Panc1 (cell line): ENCODE measurements around the gene NR2E1. TPM values are rescaled to one million over a fixed set of nuclear protein-coding genes. Genes with fewer than 3 reads are reported as not detected.

Experiments used
- ATAC-seq: fragments of 200-7000 bp; cut with Tn5 transposase; 2 replicates; pipeline ENCODE4 v1.9.1; 2020; ENCODE audit warnings: mild to moderate bottlenecking, moderate library complexity
- Bru-seq: library from RNA; stranded (reverse); fragments of 400-500 nt; gene quantifications from one replicate; lab custom pipeline; 2021; lab: Mats Ljungman, UMichigan
- BruChase-seq, 2 experiments: library from RNA; stranded (reverse); fragments of 400-500 nt; gene quantifications; one replicate each; lab custom pipeline; 2021; lab: Mats Ljungman, UMichigan
- BruUV-seq: library from RNA; stranded (reverse); fragments of 400-500 nt; replicated peaks from 2 replicates; lab custom pipeline; 2021; lab: Mats Ljungman, UMichigan
- CTCF ChIA-PET: fragments of 300-600 bp; sonication (Branson Sonifier 250); formaldehyde crosslinking; loops from one replicate; lab custom pipeline; 2022; ENCODE audit warnings: antibody characterized with exemption; lab: Charles Lee
- POLR2A ChIA-PET: fragments of 300-600 bp; sonication (Branson Sonifier 250); formaldehyde crosslinking; loops from one replicate; lab custom pipeline; 2022; ENCODE audit warnings: antibody characterized with exemption; lab: Charles Lee
- DNase-seq: peaks from one replicate; pipeline ENCODE4 v3.0.0-alpha.2; 2010; ENCODE audit warnings: low read depth, low spot score
- H3K27ac ChIP-seq: 2 replicates; pipeline ENCODE4 v1.5.1; 2011; ENCODE audit warnings: mild to moderate bottlenecking, low read length, inconsistent platforms
- H3K27me3 ChIP-seq: fragments of 200-500 bp; sonication (Bioruptor generic); 2 replicates; pipeline ENCODE4 v1.6.0; 2014; ENCODE audit warnings: low read length, inconsistent platforms; ENCODE audit not compliant: control insufficient read depth, insufficient read depth
- H3K36me3 ChIP-seq: fragments of 200-500 bp; sonication (Bioruptor generic); 2 replicates; pipeline ENCODE4 v1.5.1; 2014; ENCODE audit warnings: inconsistent platforms, mild to moderate bottlenecking, low read length, moderate library complexity; ENCODE audit not compliant: control insufficient read depth, insufficient read depth
- H3K4me1 ChIP-seq: 2 replicates; pipeline ENCODE4 v1.5.1; 2011; ENCODE audit warnings: inconsistent platforms, mild to moderate bottlenecking, low read length, moderate library complexity; ENCODE audit not compliant: control insufficient read depth, insufficient read depth
- H3K4me3 ChIP-seq, 2 experiments: 2 replicates each; pipeline ENCODE4 v1.5.1; 2011 to 2012; ENCODE audit warnings: low read depth in 2 of 2, low read length in 2 of 2, mild to moderate bottlenecking in 2 of 2, inconsistent platforms in 1 of 2, moderate library complexity in 1 of 2
- H3K9me3 ChIP-seq: fragments of 200-500 bp; sonication (Bioruptor generic); 2 replicates; pipeline ENCODE4 v1.5.1; 2014; ENCODE audit warnings: low read depth, mild to moderate bottlenecking, inconsistent platforms, low read length, moderate library complexity; ENCODE audit not compliant: control insufficient read depth, insufficient read depth
- CTCF ChIP-seq: fragments of 450-650 bp; IDR thresholded peaks from 2 replicates; pipeline ENCODE4 v1.5.1; 2017; ENCODE audit warnings: mild to moderate bottlenecking
- POLR2AphosphoS5 ChIP-seq: IDR thresholded peaks from 2 replicates; pipeline ENCODE4 v1.6.1; 2012; ENCODE audit warnings: mild to moderate bottlenecking, low read depth, low read length, moderate library complexity
- SIN3A ChIP-seq: IDR thresholded peaks from 2 replicates; pipeline ENCODE4 v1.6.1; 2012; ENCODE audit warnings: low read depth, mild to moderate bottlenecking, low read length, moderate library complexity, borderline replicate concordance; ENCODE audit not compliant: insufficient read depth
- TCF7L2 ChIP-seq: IDR thresholded peaks from 2 replicates; pipeline ENCODE4 v1.6.1; 2011; ENCODE audit warnings: mild to moderate bottlenecking, low read depth, low read length, inconsistent platforms
- in situ Hi-C: cut with HindIII; loops from 2 replicates; pipeline ENCODE4 v1.10.0; 2016; ENCODE audit warnings: low sequenced_read_pairs, low pct_unique_long_range_greater_than_20kb
- intact Hi-C: fragments of 100-400 bp; cut with micrococcal nuclease; formaldehyde crosslinking; loops from one replicate; pipeline ENCODE4 v1.10.0; 2022; ENCODE audit not compliant: unreplicated experiment
- long read RNA-seq: library from polyadenylated mRNA; unstranded; transcript quantifications from one replicate; pipeline ENCODE4 v2.0.0, GENCODE V29; 2021; ENCODE audit not compliant: unreplicated experiment
- polyA plus RNA-seq: library from polyadenylated mRNA; unstranded; fragments of >200 nt; gene quantifications from one replicate; pipeline ENCODE4 v1.2.1, GENCODE V29; 2012; ENCODE audit warnings: missing spikeins; ENCODE audit not compliant: insufficient read length
- total RNA-seq: library from RNA; stranded (reverse); gene quantifications from one replicate; pipeline ENCODE4 v1.2.1, GENCODE V29; 2021; ENCODE audit not compliant: unreplicated experiment
- TF ChIP-seq, protein P1 (sequence below), 2 experiments: IDR thresholded peaks; 2 replicates each; pipeline ENCODE4 v1.6.1; 2011 to 2012; ENCODE audit warnings: low read depth in 2 of 2, control low read depth in 1 of 2, low read length in 1 of 2, mild to moderate bottlenecking in 1 of 2, moderate library complexity in 1 of 2; ENCODE audit not compliant: insufficient read depth in 1 of 2

The NR2E1 gene
- total RNA-seq (0.13 TPM), Bru-seq, nascent RNA (percentile 5 among the genes with signal in this experiment), BruChase-seq, experiment 1, labeled RNA remaining after a 2-hour chase (percentile 12 among the genes with signal in this experiment), BruChase-seq, experiment 2, labeled RNA remaining after a 6-hour chase (percentile 10 among the genes with signal in this experiment)
- polyA plus RNA-seq: 0.15 TPM
- long read RNA-seq: 0 reads

DNA sequence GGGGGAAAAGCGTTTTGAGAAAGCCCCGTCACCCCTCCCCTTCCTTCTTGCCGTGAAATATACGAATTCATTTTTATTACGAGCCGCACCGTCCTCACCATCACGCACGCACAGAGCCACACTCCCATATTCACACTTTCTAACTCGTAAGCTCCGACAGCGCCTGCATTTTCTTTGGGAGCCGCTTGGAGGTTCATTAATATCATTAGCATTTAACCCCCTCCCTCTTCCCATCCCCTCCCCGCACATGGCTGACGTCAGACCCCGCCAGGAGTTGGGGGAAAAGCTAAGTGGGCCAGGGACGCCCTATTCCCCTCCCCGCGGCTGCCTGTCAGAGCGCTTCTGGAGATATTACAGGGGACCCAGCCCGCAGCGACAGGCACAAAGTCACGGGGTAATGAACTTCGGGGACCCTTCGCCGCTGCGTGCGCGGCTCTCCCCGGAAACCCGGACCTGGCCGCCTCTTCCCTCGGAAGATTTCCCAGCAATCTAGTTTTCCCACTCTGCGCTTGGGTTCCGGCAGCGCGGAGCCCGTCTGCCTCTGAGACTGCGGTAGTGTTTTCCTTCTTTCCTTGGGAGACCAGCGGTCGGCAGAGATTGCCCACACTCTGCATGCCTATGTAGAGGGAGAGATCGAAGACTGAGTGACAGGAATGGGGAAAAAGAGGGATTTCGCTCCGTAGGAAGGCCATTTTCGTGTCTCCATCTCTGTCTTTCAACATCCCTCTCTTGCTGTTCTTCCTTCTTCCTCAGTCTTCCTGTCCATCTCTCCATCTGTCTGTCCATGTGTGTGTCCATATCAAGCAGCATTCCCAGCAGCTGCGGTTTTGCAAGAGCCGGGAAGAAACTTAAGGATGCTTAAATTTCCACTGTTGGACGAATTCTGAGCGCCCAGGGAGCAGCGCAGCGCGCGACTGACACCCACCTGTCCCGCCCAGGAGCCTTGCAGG is at the start of gene NR2E1:
NR2E1 (plus strand) TSS at position 309 of the 950 bp plus-strand sequence. CDS start 744 bp downstream, outside the sequence.
- Histone ChIP-seq H3K9me3 (no peaks in the 10 kb centered on the region), H3K4me1 (peaks cover 12% of the 10 kb centered on the region; the same call in 1 of the 2 replicates), H3K4me3 (peak within 1 kb of the TSS; percentile 44 to 65), H3K36me3 (no peaks in the 10 kb centered on the region), H3K27me3 (peaks cover 43% of the 10 kb centered on the region), H3K27ac (no peak within 1 kb of the TSS)
- no TSS peak for BruUV-seq
- DNase-seq (no peak), ATAC-seq (peak; percentile 65)
- no peak for TF ChIP-seq SIN3A
- no peak for TF ChIP-seq CTCF
- TF ChIP-seq TCF7L2: no peak
- TF ChIP-seq, protein P1, sequence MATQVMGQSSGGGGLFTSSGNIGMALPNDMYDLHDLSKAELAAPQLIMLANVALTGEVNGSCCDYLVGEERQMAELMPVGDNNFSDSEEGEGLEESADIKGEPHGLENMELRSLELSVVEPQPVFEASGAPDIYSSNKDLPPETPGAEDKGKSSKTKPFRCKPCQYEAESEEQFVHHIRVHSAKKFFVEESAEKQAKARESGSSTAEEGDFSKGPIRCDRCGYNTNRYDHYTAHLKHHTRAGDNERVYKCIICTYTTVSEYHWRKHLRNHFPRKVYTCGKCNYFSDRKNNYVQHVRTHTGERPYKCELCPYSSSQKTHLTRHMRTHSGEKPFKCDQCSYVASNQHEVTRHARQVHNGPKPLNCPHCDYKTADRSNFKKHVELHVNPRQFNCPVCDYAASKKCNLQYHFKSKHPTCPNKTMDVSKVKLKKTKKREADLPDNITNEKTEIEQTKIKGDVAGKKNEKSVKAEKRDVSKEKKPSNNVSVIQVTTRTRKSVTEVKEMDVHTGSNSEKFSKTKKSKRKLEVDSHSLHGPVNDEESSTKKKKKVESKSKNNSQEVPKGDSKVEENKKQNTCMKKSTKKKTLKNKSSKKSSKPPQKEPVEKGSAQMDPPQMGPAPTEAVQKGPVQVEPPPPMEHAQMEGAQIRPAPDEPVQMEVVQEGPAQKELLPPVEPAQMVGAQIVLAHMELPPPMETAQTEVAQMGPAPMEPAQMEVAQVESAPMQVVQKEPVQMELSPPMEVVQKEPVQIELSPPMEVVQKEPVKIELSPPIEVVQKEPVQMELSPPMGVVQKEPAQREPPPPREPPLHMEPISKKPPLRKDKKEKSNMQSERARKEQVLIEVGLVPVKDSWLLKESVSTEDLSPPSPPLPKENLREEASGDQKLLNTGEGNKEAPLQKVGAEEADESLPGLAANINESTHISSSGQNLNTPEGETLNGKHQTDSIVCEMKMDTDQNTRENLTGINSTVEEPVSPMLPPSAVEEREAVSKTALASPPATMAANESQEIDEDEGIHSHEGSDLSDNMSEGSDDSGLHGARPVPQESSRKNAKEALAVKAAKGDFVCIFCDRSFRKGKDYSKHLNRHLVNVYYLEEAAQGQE (IDR thresholded peaks at IDR 0.05; ENCODE audit: insufficient read depth in 1 of 2, low read depth in 2 of 2, low read length in 1 of 2): no peak
- no peak for TF ChIP-seq POLR2AphosphoS5
- POLR2A ChIA-PET: no interaction called here
- in situ Hi-C loops (no loop called here), intact Hi-C loops (no loop called here)
- CTCF ChIA-PET: no interaction called here

DNA sequence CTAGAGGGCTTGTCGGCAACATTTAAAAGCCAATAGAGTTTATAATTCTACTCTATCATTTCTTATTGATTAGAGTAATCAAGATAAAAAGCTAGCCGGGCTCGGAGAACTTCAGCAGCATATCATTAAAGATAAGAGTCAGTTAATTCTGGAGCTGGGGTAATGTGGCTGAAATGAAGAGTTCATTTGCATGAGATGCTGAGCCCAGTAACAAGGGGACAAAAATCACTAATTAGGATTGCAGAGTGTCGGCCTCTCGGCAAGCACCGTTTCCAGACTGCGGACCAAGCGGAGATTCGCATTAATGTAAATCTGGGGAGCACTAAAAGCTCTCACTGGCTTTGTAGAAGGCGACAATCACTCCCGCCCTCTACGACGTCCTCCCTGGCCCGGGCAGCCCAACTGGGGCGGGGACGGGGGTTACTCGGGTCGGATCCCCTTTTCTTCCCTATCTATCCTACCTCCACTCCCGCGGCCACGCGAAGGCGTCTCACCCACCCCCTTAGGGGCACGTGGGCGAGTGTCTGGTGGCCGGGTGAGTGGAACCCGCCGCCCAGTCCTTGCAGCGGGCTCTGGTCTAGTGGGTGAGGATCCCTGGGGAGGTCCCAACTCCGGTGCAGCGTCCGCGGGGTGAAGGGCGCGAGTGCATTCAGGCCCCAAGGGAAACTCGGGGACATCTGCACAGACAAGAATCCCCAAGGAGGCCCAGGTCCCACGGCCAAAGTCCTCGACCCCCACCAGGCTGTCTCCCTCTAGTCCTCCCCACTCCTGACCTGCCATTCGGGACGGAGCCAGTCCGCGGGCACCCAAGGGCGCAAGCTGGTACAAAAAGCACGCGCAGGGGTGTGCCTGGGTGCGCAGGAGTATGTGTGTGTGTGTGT is 49.0 kb upstream of the NR2E1 start:
- Histone ChIP-seq H3K4me1 (peaks cover 17% of the 10 kb centered on the region), H3K27me3 (peaks cover 16% of the 10 kb centered on the region), H3K4me3 (no peak overlapping the region), H3K9me3 (no peaks in the 10 kb centered on the region), H3K36me3 (no peaks in the 10 kb centered on the region), H3K27ac (no peak overlapping the region)
- TF ChIP-seq CTCF (no peak), TCF7L2 (no peak), SIN3A (no peak)
- TF ChIP-seq, protein P1 (IDR thresholded peaks at IDR 0.05; ENCODE audit: insufficient read depth in 1 of 2, low read depth in 2 of 2, low read length in 1 of 2): no peak
- DNase-seq (no peak), ATAC-seq (no peak)
- ChIA-PET CTCF (no interaction called here), POLR2A (no interaction called here)
- BruUV-seq: no TSS peak
- intact Hi-C loops: loop anchor here (10.0 kb wide), 1 partner anchor 118 kb away; no protein-coding TSS in a partner anchor
- in situ Hi-C loops: no loop called here
